ENCODE data around the gene AVP.

The AVP gene

DNA sequence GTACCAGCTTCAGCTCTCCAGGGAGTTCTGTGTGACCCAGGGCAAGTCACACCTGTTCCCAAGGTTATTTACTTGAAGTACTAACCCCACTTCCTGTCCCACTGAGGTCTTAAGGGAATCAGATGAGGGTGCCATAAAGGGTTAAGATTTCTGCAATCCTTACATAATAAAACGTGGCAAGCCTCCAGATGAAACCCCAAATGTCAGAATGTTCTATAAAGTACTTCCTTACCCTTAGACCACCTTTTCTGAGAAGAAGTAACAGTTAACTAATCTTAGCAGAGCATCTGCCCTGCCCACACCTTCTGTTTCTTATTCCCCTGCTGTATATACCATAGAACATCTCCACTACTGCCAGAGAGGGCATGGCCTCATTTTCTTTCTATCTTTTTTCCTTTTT, 6.0 kb upstream of the AVP start:
- no peak for TF ChIP-seq CTCF (conservative IDR thresholded peaks at IDR 0.05; ENCODE audit: low read depth, low read length)
- no peak for DNase-seq (ENCODE audit: low read depth)

GRCh38 chr20:3088031-3088430, 3.5 kb upstream of the AVP start:
- no peak for TF ChIP-seq CTCF (conservative IDR thresholded peaks at IDR 0.05; ENCODE audit: low read depth, low read length)
- DNase-seq (ENCODE audit: low read depth) = no peak
- no peak overlapping the region for H3K4me3 ChIP-seq (ENCODE audit: low read length)

More for the DNA sequence above, 6.0 kb upstream of the AVP start:
- H3K4me3 ChIP-seq (ENCODE audit: low read length) = no peak overlapping the region

- no peak for DNase-seq (ENCODE audit: low read depth)
- no peak overlapping the region for H3K4me3 ChIP-seq (ENCODE audit: low read length)
- TF ChIP-seq CTCF (conservative IDR thresholded peaks at IDR 0.05; ENCODE audit: low read depth, low read length) = no peak
Observed at GRCh38 chr20:3085571-3086072, 1.1 kb upstream of the AVP start.

DNA sequence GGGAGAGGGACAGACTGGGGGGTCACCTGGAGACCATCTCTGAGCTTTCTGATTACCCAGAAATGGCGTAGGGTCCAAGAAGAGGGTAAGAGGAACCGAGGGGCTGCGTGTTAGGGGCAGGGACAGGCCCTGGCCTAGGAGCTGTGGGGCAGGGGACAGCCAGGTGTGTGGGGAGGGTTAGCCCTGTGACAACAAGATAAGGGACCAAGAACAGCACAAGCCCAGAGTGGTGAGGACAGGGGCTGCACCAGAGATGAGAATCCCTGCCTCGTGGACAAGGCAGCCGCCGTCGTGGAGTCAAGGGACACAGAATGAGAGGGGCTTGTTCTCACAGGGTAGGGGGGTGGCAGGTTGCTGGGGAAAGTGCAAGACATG, 449 bp upstream of the AVP start:
- no peak for TF ChIP-seq CTCF (conservative IDR thresholded peaks at IDR 0.05; ENCODE audit: low read depth, low read length)
- no peak for DNase-seq (ENCODE audit: low read depth)
- no peak overlapping the region for H3K4me3 ChIP-seq (ENCODE audit: low read length)

DNA sequence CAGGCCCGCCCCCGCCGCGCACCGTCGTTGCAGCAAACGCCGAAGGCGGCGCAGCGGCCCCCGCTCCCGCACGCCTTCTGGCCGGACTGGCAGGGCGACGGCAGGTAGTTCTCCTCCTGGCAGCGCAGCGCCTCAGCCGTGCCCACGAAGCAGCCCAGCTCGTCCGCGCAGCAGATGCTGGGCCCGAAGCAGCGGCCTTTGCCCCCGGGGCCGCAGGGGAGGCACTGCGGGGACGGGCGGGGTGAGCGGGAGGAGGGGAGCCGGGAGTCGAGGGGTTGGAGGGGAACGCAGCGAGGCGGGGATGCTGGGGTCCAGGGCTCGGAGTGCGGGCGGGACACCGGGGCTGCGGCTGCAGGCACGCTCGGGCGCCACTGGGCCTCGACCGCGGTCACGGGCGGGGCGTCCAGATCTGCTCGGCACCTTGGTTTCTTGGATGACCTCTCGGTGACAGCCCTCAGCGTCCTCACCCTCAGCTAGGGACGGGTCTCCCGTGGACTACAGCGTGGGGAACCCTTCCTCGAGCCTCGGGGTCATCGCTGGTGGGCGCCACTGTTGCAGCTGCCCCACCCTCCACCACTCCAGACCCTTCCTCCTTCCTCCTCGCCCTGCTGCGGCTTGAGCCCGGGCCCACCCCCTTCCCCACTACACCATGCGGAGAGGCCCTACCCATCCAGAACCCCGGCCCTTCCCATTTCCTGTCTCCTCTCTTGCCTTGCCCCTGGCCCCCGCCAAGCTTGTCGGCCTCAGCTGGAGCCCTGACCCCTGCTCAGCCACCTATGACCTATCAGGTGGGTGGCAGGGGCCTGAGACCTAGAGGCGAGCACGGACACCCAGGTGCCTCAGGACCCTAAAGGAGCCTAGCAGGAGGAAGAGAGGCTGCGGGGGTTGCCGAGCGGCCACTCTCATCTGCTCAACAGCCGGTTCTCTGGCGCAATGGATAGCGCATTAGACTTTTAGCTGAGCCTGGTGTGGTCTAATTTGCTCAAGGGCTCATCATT, 1.3 kb downstream of the AVP start:
- no peak overlapping the region for H3K4me3 ChIP-seq (ENCODE audit: low read length)
- DNase-seq (ENCODE audit: low read depth) = no peak
- no peak for TF ChIP-seq CTCF (conservative IDR thresholded peaks at IDR 0.05; ENCODE audit: low read depth, low read length)

- no peak overlapping the region for H3K4me3 ChIP-seq (ENCODE audit: low read length)
- no peak for DNase-seq (ENCODE audit: low read depth)
- TF ChIP-seq CTCF (conservative IDR thresholded peaks at IDR 0.05; ENCODE audit: low read depth, low read length) = no peak
Observed at GRCh38 chr20:3082306-3082951, 2.1 kb downstream of the AVP start.

All from retinal pigment epithelial cell (primary cell).